ENCODE data around the gene VPS4A.

VPS4A gene

DNA sequence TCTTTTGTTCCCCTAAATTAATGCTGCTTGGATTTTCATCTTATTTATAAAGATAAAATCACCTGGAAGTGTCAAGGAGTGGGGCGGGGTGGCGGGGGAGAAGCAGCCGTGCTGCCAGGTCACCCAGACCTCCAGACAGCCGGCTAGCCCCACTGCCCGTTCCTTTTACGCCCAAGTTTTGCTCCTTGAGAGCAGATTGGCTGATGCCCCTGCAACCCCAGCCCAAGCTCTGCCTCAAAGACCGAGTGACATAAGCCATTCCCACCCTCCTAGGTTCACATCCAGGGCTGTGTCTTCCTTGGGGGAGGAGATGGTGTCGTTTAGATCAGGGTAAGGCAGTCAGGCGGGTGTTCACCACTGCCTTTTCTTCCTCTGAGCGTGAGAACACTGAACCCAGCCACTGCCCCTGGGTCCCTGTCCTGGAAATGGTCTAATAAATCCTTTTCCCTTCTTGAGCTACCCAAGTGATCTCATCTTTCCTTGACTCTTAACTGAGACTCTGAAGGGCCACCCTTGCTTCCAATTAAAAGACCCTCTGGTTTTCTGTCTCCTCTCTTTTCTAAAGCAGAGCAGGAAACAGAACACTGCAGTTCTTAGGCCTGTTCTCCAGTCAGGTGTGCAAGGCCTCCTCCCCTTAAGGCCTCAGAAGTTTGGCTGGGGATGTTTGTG is 13.6 kb downstream of the VPS4A start:
- Histone ChIP-seq H3K9me3 (ENCODE audit: control insufficient read depth in 2 of 2, low read length in 2 of 2) (no peaks in the 10 kb centered on the region), H3K36me3 (ENCODE audit: control insufficient read depth in 2 of 2, insufficient read depth in 2 of 2, low read length in 2 of 2) (peaks cover 45 to 55% of the 10 kb centered on the region in 2 donors), H3K27me3 (ENCODE audit: control insufficient read depth in 2 of 2, insufficient read depth in 2 of 2, low read length in 2 of 2) (no peaks in the 10 kb centered on the region), H3K4me3 (ENCODE audit: low read length in 2 of 2) (no peak overlapping the region), H3K4me1 (ENCODE audit: control insufficient read depth in 2 of 2, insufficient read depth in 2 of 2, low read length in 2 of 2) (peaks cover 23 to 44% of the 10 kb centered on the region in 2 donors), H3K27ac (ENCODE audit: low read depth in 2 of 2, low read length in 2 of 2) (no peak overlapping the region), H3K9ac (ENCODE audit: low read depth in 1 of 2, low read length in 2 of 2) (no peak overlapping the region)

DNA sequence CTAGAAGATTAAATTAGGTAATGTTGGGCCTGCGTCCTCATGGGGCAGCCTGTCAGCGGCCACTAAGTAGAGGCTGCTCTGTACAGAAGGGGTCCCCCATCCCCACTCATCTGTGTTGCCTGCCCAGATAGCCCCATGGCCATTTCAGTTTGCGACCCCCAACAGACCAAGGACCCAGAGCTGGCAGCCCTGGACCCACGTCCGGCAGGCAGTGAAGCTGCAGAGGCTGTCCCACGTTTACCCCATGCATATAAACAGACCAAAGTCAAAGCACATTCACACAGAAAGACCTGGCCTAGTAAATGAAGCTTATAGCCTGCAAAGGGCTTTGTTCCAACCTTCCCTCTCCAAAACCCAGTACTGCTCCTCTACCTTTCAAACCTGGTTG is 14.6 kb downstream of the VPS4A start:
- H3K27ac ChIP-seq (ENCODE audit: low read depth in 2 of 2, low read length in 2 of 2): peak overlapping the region; percentile 15 to 49
- no peaks in the 10 kb centered on the region for H3K9me3 ChIP-seq (ENCODE audit: control insufficient read depth in 2 of 2, low read length in 2 of 2)
- H3K4me3 ChIP-seq (ENCODE audit: low read length in 2 of 2): peak overlapping the region in 1 of 2 donors; percentile 10
- no peaks in the 10 kb centered on the region for H3K27me3 ChIP-seq (ENCODE audit: control insufficient read depth in 2 of 2, insufficient read depth in 2 of 2, low read length in 2 of 2)
- H3K36me3 ChIP-seq (ENCODE audit: control insufficient read depth in 2 of 2, insufficient read depth in 2 of 2, low read length in 2 of 2): peaks cover 35 to 44% of the 10 kb centered on the region in 2 donors
- peaks cover 24 to 44% of the 10 kb centered on the region in 2 donors for H3K4me1 ChIP-seq (ENCODE audit: control insufficient read depth in 2 of 2, insufficient read depth in 2 of 2, low read length in 2 of 2)
- H3K9ac ChIP-seq (ENCODE audit: low read depth in 1 of 2, low read length in 2 of 2): no peak overlapping the region

DNA sequence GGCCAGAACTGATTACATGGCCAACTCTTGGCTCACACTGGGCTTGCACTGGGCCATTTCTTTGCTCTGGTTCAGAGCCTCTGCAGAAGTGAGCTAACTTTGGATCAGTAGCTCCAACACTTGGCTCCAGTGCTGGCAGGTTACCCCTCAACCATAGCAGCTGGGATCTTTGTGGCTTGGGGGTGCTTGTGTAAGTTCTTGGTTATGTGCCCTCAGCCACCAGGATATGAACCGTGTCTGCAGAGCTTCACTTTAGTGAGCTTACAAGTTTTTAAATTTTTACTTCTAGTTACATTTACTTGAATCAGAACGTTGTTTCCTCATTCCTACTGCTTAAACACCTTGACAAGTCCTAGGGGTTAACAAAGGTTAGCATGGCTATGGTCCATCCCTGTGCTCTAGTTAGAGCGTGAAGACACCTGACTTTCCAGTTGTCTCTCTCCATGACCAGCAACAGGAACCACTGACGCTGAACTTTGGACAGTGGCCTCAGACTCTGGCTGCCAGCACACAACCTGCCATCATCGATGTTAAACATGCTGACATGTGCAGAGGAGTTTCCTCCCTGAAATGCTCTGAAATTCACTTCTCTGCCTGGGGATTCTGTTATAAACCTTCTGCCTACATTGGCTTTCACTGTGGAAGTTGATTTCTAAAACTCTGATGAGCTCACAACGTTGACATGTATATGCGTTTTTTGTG is 15.2 kb downstream of the VPS4A start:
- H3K27ac ChIP-seq (ENCODE audit: low read depth in 2 of 2, low read length in 2 of 2): peak overlapping the region; percentile 15 to 49
- no peaks in the 10 kb centered on the region for H3K9me3 ChIP-seq (ENCODE audit: control insufficient read depth in 2 of 2, low read length in 2 of 2)
- peaks cover 27 to 44% of the 10 kb centered on the region in 2 donors for H3K4me1 ChIP-seq (ENCODE audit: control insufficient read depth in 2 of 2, insufficient read depth in 2 of 2, low read length in 2 of 2)
- H3K9ac ChIP-seq (ENCODE audit: low read depth in 1 of 2, low read length in 2 of 2): no peak overlapping the region
- H3K36me3 ChIP-seq (ENCODE audit: control insufficient read depth in 2 of 2, insufficient read depth in 2 of 2, low read length in 2 of 2): peaks cover 30 to 39% of the 10 kb centered on the region in 2 donors
- H3K4me3 ChIP-seq (ENCODE audit: low read length in 2 of 2): peak overlapping the region in 1 of 2 donors; percentile 10
- no peaks in the 10 kb centered on the region for H3K27me3 ChIP-seq (ENCODE audit: control insufficient read depth in 2 of 2, insufficient read depth in 2 of 2, low read length in 2 of 2)

- Histone ChIP-seq H3K4me1 (ENCODE audit: control insufficient read depth in 2 of 2, insufficient read depth in 2 of 2, low read length in 2 of 2) (peaks cover 27 to 44% of the 10 kb centered on the region in 2 donors), H3K36me3 (ENCODE audit: control insufficient read depth in 2 of 2, insufficient read depth in 2 of 2, low read length in 2 of 2) (peaks cover 25 to 33% of the 10 kb centered on the region in 2 donors), H3K27me3 (ENCODE audit: control insufficient read depth in 2 of 2, insufficient read depth in 2 of 2, low read length in 2 of 2) (no peaks in the 10 kb centered on the region), H3K27ac (ENCODE audit: low read depth in 2 of 2, low read length in 2 of 2) (no peak overlapping the region), H3K9me3 (ENCODE audit: control insufficient read depth in 2 of 2, low read length in 2 of 2) (no peaks in the 10 kb centered on the region), H3K4me3 (ENCODE audit: low read length in 2 of 2) (no peak overlapping the region), H3K9ac (ENCODE audit: low read depth in 1 of 2, low read length in 2 of 2) (no peak overlapping the region)
Measured at GRCh38 chr16:69327585-69328310, 16.6 kb downstream of the VPS4A start.

DNA sequence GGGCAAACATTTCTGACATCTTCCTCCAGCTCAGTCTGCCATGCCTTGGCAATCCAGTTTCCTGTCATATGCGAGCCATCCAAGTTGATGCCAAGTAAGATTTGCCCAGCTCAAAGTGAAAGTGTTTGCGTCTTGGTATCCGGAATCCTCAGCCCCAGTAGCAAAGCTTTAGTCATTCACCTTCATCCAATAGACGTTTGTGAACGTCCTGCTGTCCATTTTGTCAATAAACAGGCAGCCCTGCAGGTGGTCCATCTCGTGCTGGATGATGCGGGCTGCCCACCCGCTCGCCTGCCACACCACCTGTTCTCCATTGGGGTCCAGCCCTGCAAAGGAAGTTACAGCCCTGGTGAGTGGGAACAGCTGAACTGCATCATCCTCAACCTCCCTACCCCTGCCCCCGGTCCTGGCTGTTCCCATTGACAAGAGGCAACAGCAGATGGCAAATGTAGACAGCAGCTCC is 17.7 kb downstream of the VPS4A start:
- Histone ChIP-seq H3K27me3 (ENCODE audit: control insufficient read depth in 2 of 2, insufficient read depth in 2 of 2, low read length in 2 of 2) (no peaks in the 10 kb centered on the region), H3K4me1 (ENCODE audit: control insufficient read depth in 2 of 2, insufficient read depth in 2 of 2, low read length in 2 of 2) (peaks cover 27 to 43% of the 10 kb centered on the region in 2 donors), H3K9ac (ENCODE audit: low read depth in 1 of 2, low read length in 2 of 2) (peak overlapping the region in 1 of 2 donors; percentile 74), H3K9me3 (ENCODE audit: control insufficient read depth in 2 of 2, low read length in 2 of 2) (no peaks in the 10 kb centered on the region), H3K36me3 (ENCODE audit: control insufficient read depth in 2 of 2, insufficient read depth in 2 of 2, low read length in 2 of 2) (peaks cover 27 to 28% of the 10 kb centered on the region in 2 donors), H3K27ac (ENCODE audit: low read depth in 2 of 2, low read length in 2 of 2) (no peak overlapping the region), H3K4me3 (ENCODE audit: low read length in 2 of 2) (peak overlapping the region; percentile 68 to 79)

DNA sequence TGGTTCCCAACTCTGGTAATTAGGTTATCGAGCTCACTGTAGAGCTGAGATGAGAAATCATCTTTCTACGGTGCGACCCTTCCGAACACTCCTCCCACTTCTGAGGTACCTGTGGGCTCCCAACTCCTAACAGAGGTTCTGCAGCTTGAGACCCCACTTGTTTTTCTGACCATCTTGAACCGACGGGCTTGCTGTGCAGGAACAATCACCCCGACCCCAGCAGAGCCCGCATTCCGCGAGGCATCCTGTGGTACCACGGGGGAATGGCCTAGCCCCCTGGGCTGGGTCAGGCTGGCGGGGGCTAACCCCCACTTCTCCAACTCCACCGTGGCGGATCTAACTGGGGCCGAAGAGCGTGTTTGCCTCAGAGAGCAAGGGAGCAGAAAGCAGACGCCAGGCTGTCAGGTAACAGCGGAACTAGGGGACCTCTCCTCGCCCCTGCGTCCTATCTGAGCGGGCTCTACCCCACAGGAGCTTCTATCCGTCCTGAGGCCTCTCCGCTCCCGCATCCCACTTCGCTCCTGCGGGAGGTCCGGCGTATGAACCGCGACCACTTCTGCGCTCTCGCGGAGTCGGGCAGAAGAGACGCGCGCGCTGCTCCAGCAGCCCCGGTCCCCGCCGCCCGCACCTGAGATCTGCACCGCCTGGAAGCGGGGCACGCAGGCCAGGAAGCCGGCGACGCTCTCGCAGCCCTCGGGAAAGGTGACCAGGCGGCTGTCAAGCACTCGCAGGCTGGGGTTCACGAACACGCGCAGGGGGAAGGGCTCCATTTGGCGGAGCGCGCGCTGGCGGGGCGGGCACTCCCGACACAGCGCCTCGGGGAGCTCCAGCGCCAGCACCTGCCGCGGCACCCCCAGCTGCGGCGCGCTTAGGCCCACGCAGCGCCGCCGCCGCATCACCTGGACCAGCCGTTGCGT is 18.5 kb downstream of the VPS4A start:
- Histone ChIP-seq H3K27me3 (ENCODE audit: control insufficient read depth in 2 of 2, insufficient read depth in 2 of 2, low read length in 2 of 2) (no peaks in the 10 kb centered on the region), H3K27ac (ENCODE audit: low read depth in 2 of 2, low read length in 2 of 2) (peak overlapping the region; percentile 77 to 86), H3K4me1 (ENCODE audit: control insufficient read depth in 2 of 2, insufficient read depth in 2 of 2, low read length in 2 of 2) (peaks cover 27 to 36% of the 10 kb centered on the region in 2 donors), H3K9ac (ENCODE audit: low read depth in 1 of 2, low read length in 2 of 2) (peak overlapping the region; percentile 54 to 74), H3K4me3 (ENCODE audit: low read length in 2 of 2) (peak overlapping the region; percentile 68 to 79), H3K36me3 (ENCODE audit: control insufficient read depth in 2 of 2, insufficient read depth in 2 of 2, low read length in 2 of 2) (peaks cover 29 to 32% of the 10 kb centered on the region in 2 donors), H3K9me3 (ENCODE audit: control insufficient read depth in 2 of 2, low read length in 2 of 2) (no peaks in the 10 kb centered on the region)

DNA sequence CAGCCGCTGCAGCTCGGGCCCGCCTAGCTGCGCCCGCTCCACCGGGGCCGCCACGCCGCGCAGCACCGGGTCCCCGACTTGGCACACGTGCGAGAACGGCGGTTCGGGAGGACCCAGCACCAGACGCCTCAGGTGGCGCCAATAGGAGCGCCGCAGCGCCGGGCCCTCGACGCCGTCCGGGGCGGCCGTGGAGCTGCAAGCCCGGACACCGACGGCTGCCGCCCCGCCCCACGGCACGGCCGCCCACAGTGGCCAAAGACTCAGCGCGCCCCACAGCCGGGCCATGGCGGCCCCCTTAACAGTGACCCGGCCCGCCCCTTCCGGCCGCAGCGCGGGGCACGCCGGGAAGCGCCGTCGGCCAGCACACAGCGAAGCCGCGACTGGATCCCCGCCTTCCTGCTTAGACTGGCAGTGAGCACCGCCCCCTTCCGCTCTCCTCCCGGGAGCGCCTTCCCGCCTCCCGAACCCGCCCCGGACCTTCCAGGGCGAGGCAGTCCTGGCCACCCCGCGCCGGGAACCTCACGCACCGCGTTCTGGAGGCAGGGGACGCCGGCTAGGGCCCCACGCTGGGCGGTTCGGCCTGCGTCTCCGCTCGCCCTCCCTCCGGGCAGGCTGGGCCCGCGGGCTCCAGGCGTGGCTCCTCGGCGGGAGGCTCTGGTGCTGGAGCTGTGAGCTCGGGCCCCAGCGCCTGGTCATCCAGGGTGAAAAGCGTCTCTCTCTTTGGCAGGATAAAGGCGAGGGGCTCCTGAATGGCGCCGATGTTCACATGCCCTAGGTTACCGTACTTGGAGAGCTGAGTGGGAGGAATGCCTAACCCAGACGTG is 19.3 kb downstream of the VPS4A start, which contains the start of gene PDF:
Gene PDF, minus strand, starts transcription at position 303 of the 824 bp plus-strand sequence. Its CDS starts 18 bp downstream, at position 285.
- no peaks in the 10 kb centered on the region for H3K27me3 ChIP-seq (ENCODE audit: control insufficient read depth in 2 of 2, insufficient read depth in 2 of 2, low read length in 2 of 2)
- H3K36me3 ChIP-seq (ENCODE audit: control insufficient read depth in 2 of 2, insufficient read depth in 2 of 2, low read length in 2 of 2): peaks cover 30 to 33% of the 10 kb centered on the region in 2 donors
- peak within 1 kb of the TSS; percentile 68 to 79 for H3K4me3 ChIP-seq (ENCODE audit: low read length in 2 of 2)
- peak within 1 kb of the TSS; percentile 78 to 83 for H3K9ac ChIP-seq (ENCODE audit: low read depth in 1 of 2, low read length in 2 of 2)
- no peaks in the 10 kb centered on the region for H3K9me3 ChIP-seq (ENCODE audit: control insufficient read depth in 2 of 2, low read length in 2 of 2)
- H3K4me1 ChIP-seq (ENCODE audit: control insufficient read depth in 2 of 2, insufficient read depth in 2 of 2, low read length in 2 of 2): peaks cover 27 to 33% of the 10 kb centered on the region in 2 donors
- H3K27ac ChIP-seq (ENCODE audit: low read depth in 2 of 2, low read length in 2 of 2): peak within 1 kb of the TSS; percentile 77 to 86

- Histone ChIP-seq H3K36me3 (ENCODE audit: control insufficient read depth in 2 of 2, insufficient read depth in 2 of 2, low read length in 2 of 2) (peaks cover 30 to 41% of the 10 kb centered on the region in 2 donors), H3K27me3 (ENCODE audit: control insufficient read depth in 2 of 2, insufficient read depth in 2 of 2, low read length in 2 of 2) (no peaks in the 10 kb centered on the region), H3K9ac (ENCODE audit: low read depth in 1 of 2, low read length in 2 of 2) (no peak overlapping the region), H3K4me1 (ENCODE audit: control insufficient read depth in 2 of 2, insufficient read depth in 2 of 2, low read length in 2 of 2) (peaks cover 10 to 11% of the 10 kb centered on the region in 2 donors), H3K4me3 (ENCODE audit: low read length in 2 of 2) (no peak overlapping the region), H3K9me3 (ENCODE audit: control insufficient read depth in 2 of 2, low read length in 2 of 2) (no peaks in the 10 kb centered on the region), H3K27ac (ENCODE audit: low read depth in 2 of 2, low read length in 2 of 2) (no peak overlapping the region)
Measured at GRCh38 chr16:69334696-69335095, 23.5 kb downstream of the VPS4A start.

Measured in mucosa of rectum (tissue), 2 donors.